WERI-Rb-1 (cell line): Measurements from ENCODE around the gene TAF4.

Experiments
- DNase-seq: peaks from one replicate; pipeline ENCODE4 v3.0.0-alpha.2; 2020
- H3K27ac ChIP-seq: fragments of 250-450 bp; sonication (Bioruptor Pico); 2 replicates; pipeline ENCODE4 v1.5.1; 2020; ENCODE audit warnings: mild to moderate bottlenecking, moderate library complexity
- H3K27me3 ChIP-seq: fragments of 250-450 bp; sonication (Bioruptor Pico); 2 replicates; pipeline ENCODE4 v1.5.1; 2021; ENCODE audit warnings: mild to moderate bottlenecking, low read depth, moderate library complexity; ENCODE audit not compliant: insufficient read depth, severe bottlenecking
- H3K36me3 ChIP-seq: fragments of 250-450 bp; sonication (Bioruptor Pico); 2 replicates; pipeline ENCODE4 v1.5.1; 2020; ENCODE audit warnings: mild to moderate bottlenecking, moderate library complexity
- H3K4me3 ChIP-seq: 2 replicates; pipeline ENCODE4 v1.5.1; 2011; ENCODE audit warnings: low read depth, mild to moderate bottlenecking, control low read depth, low read length
- H3K9me3 ChIP-seq: fragments of 250-450 bp; sonication (Bioruptor Pico); 2 replicates; pipeline ENCODE4 v1.5.1; 2021; ENCODE audit warnings: mild to moderate bottlenecking, moderate library complexity; ENCODE audit not compliant: severe bottlenecking
- CTCF ChIP-seq: IDR thresholded peaks from 2 replicates; pipeline ENCODE4 v1.5.1; 2011; ENCODE audit warnings: low read depth, mild to moderate bottlenecking, control low read depth, inconsistent platforms, low read length

TAF4 gene

GRCh38 chr20:62030357-62030756 is 35.3 kb downstream of the TAF4 start:
- peaks cover 2% of the 10 kb centered on the region for H3K9me3 ChIP-seq
- no peak overlapping the region for H3K27ac ChIP-seq
- TF ChIP-seq CTCF = no peak
- H3K4me3 ChIP-seq = no peak overlapping the region
- no peaks in the 10 kb centered on the region for H3K36me3 ChIP-seq
- H3K27me3 ChIP-seq = no peaks in the 10 kb centered on the region
- DNase-seq = no peak

- Histone ChIP-seq H3K36me3 (no peaks in the 10 kb centered on the region), H3K4me3 (no peak overlapping the region), H3K9me3 (no peaks in the 10 kb centered on the region), H3K27ac (no peak overlapping the region), H3K27me3 (no peaks in the 10 kb centered on the region)
- DNase-seq = no peak
- TF ChIP-seq CTCF = no peak
Observed at GRCh38 chr20:62029949-62030348, 35.7 kb downstream of the TAF4 start.

GRCh38 chr20:62029296-62029695 is 36.4 kb downstream of the TAF4 start:
- no peak for TF ChIP-seq CTCF
- H3K36me3 ChIP-seq = no peaks in the 10 kb centered on the region
- H3K4me3 ChIP-seq = no peak overlapping the region
- DNase-seq = no peak
- H3K27me3 ChIP-seq = no peaks in the 10 kb centered on the region
- H3K27ac ChIP-seq = no peak overlapping the region
- H3K9me3 ChIP-seq = no peaks in the 10 kb centered on the region

- Histone ChIP-seq H3K27ac (no peak overlapping the region), H3K9me3 (no peaks in the 10 kb centered on the region), H3K36me3 (no peaks in the 10 kb centered on the region), H3K4me3 (no peak overlapping the region), H3K27me3 (no peaks in the 10 kb centered on the region)
- no peak for TF ChIP-seq CTCF
- DNase-seq = no peak
Observed at GRCh38 chr20:62028384-62028783, 37.3 kb downstream of the TAF4 start.

GRCh38 chr20:62027698-62028321 is 37.9 kb downstream of the TAF4 start:
- H3K27me3 ChIP-seq = no peaks in the 10 kb centered on the region
- no peak overlapping the region for H3K4me3 ChIP-seq
- DNase-seq = no peak
- TF ChIP-seq CTCF = no peak
- H3K36me3 ChIP-seq = no peaks in the 10 kb centered on the region
- H3K27ac ChIP-seq = no peak overlapping the region
- H3K9me3 ChIP-seq = no peaks in the 10 kb centered on the region

GRCh38 chr20:62027116-62027515 is 38.6 kb downstream of the TAF4 start:
- no peak for DNase-seq
- no peaks in the 10 kb centered on the region for H3K36me3 ChIP-seq
- no peak overlapping the region for H3K4me3 ChIP-seq
- H3K27me3 ChIP-seq = no peaks in the 10 kb centered on the region
- no peaks in the 10 kb centered on the region for H3K9me3 ChIP-seq
- TF ChIP-seq CTCF = no peak
- no peak overlapping the region for H3K27ac ChIP-seq
